ENCODE data around the gene APOL3. TPM values are rescaled to one million over a fixed set of nuclear protein-coding genes. Genes with fewer than 3 reads are reported as not detected.
"Not testable (repeated sequence)": the region's sequence is repeated elsewhere in the genome, so short reads cannot be mapped to it uniquely, and the experiment has no call there.

Gene APOL3
- total and polyA plus RNA-seq, 2 experiments from 2014 or later = 1.3 to 2.1 TPM

GRCh38 chr22:36165141-36165540 lies 4.6 kb upstream of the APOL3 start:
- H3K79me2 ChIP-seq = no peaks in the 10 kb centered on the region
- no peak overlapping the region for H2AFZ ChIP-seq
- no peak for DNase-seq (ENCODE audit: low spot score)
- no peaks in the 10 kb centered on the region for H3K9me2 ChIP-seq (replicated peaks; ENCODE audit: insufficient read depth)
- no peak overlapping the region for H3K4me3 ChIP-seq
- no peaks in the 10 kb centered on the region for H3K36me3 ChIP-seq (replicated peaks; ENCODE audit: insufficient read depth, low read depth)
- H3K9me3 ChIP-seq (ENCODE audit: low read depth) = no peaks in the 10 kb centered on the region
- no peaks in the 10 kb centered on the region for H3K27me3 ChIP-seq
- no peaks in the 10 kb centered on the region for H4K20me1 ChIP-seq (ENCODE audit: insufficient read depth, poor library complexity, severe bottlenecking)
- H3K4me2 ChIP-seq = no peak overlapping the region
- 89% methylated on average over 2 of the region's 2 CpGs for WGBS (ENCODE audit: low lambda C conversion rate, missing lambda C conversion rate)
- no peak for TF ChIP-seq EZH2phosphoT487 (IDR thresholded peaks at IDR 0.05; ENCODE audit: low read depth, severe bottlenecking, unreplicated experiment)
- TF ChIP-seq, protein P1, sequence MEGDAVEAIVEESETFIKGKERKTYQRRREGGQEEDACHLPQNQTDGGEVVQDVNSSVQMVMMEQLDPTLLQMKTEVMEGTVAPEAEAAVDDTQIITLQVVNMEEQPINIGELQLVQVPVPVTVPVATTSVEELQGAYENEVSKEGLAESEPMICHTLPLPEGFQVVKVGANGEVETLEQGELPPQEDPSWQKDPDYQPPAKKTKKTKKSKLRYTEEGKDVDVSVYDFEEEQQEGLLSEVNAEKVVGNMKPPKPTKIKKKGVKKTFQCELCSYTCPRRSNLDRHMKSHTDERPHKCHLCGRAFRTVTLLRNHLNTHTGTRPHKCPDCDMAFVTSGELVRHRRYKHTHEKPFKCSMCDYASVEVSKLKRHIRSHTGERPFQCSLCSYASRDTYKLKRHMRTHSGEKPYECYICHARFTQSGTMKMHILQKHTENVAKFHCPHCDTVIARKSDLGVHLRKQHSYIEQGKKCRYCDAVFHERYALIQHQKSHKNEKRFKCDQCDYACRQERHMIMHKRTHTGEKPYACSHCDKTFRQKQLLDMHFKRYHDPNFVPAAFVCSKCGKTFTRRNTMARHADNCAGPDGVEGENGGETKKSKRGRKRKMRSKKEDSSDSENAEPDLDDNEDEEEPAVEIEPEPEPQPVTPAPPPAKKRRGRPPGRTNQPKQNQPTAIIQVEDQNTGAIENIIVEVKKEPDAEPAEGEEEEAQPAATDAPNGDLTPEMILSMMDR (IDR thresholded peaks at IDR 0.05; ENCODE audit: poor library complexity) = no peak
- no peak for TF ChIP-seq EZH2 (IDR thresholded peaks at IDR 0.05; ENCODE audit: borderline replicate concordance)
- no peaks in the 10 kb centered on the region for H3K4me1 ChIP-seq (ENCODE audit: insufficient read depth)
- H3K27ac ChIP-seq = no peak overlapping the region

DNA sequence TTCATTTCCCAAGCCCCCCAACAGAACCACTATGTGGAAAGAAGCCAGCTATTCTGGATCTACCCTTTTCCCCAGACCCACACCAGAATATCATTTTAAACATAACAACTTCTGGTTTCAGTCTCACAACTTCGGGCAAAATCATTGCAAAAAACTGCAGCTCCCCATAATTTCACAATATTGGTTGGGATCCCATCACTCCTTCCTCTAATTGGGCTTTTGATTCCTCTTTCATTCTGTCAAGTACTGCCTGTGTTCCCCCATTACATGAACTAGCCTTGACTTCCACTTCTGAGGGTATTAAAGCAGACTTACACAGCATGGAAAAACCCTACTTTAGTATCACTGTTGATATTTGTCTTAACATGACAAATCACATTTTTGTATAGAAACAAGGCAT lies 4.1 kb upstream of the APOL3 start:
- DNase-seq (ENCODE audit: low spot score) = no peak
- Histone ChIP-seq H3K36me3 (replicated peaks; ENCODE audit: insufficient read depth, low read depth) (no peaks in the 10 kb centered on the region), H3K9me3 (ENCODE audit: low read depth) (no peaks in the 10 kb centered on the region), H2AFZ (no peak overlapping the region), H3K27me3 (no peaks in the 10 kb centered on the region), H3K4me3 (no peak overlapping the region), H3K4me2 (no peak overlapping the region), H3K27ac (no peak overlapping the region), H3K79me2 (no peaks in the 10 kb centered on the region), H3K4me1 (ENCODE audit: insufficient read depth) (no peaks in the 10 kb centered on the region), H4K20me1 (ENCODE audit: insufficient read depth, poor library complexity, severe bottlenecking) (no peaks in the 10 kb centered on the region), H3K9me2 (replicated peaks; ENCODE audit: insufficient read depth) (no peaks in the 10 kb centered on the region)
- 95% methylated on average over 1 of the region's 1 CpG for WGBS (ENCODE audit: low lambda C conversion rate, missing lambda C conversion rate)
- TF ChIP-seq EZH2phosphoT487 (IDR thresholded peaks at IDR 0.05; ENCODE audit: low read depth, severe bottlenecking, unreplicated experiment) (no peak), EZH2 (IDR thresholded peaks at IDR 0.05; ENCODE audit: borderline replicate concordance) (no peak)
- TF ChIP-seq, protein P1 (IDR thresholded peaks at IDR 0.05; ENCODE audit: poor library complexity) = no peak

DNA sequence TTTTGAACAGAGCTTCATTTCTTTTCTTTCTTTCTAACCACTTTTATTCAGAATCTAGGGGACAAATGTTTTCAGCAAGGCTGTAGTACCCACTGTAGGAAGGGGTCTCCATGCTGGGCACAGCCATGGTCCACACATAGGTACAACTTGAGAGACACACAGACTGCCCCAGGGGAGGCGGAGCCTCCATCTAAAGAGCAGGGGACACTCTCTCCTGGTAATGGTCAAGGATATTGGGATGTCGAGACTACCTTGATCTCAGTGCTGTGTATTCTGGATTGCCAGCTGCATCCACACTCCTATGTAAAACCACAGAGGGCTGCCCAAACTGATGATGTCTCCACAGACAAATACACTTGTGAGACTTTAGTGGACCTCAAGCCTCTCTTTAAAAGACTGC lies 2.9 kb upstream of the APOL3 start:
- Histone ChIP-seq H3K36me3 (replicated peaks; ENCODE audit: insufficient read depth, low read depth) (no peaks in the 10 kb centered on the region), H3K79me2 (no peaks in the 10 kb centered on the region), H2AFZ (no peak overlapping the region), H3K4me3 (no peak overlapping the region), H3K4me1 (ENCODE audit: insufficient read depth) (no peaks in the 10 kb centered on the region), H3K4me2 (no peak overlapping the region), H3K27me3 (no peaks in the 10 kb centered on the region), H3K9me2 (replicated peaks; ENCODE audit: insufficient read depth) (no peaks in the 10 kb centered on the region), H4K20me1 (ENCODE audit: insufficient read depth, poor library complexity, severe bottlenecking) (no peaks in the 10 kb centered on the region), H3K9me3 (ENCODE audit: low read depth) (no peaks in the 10 kb centered on the region), H3K27ac (no peak overlapping the region)
- no peak for DNase-seq (ENCODE audit: low spot score)
- WGBS (ENCODE audit: low lambda C conversion rate, missing lambda C conversion rate) = 86% methylated on average over 2 of the region's 2 CpGs
- no peak for TF ChIP-seq EZH2 (IDR thresholded peaks at IDR 0.05; ENCODE audit: borderline replicate concordance)
- TF ChIP-seq EZH2phosphoT487 (IDR thresholded peaks at IDR 0.05; ENCODE audit: low read depth, severe bottlenecking, unreplicated experiment) = no peak

DNA sequence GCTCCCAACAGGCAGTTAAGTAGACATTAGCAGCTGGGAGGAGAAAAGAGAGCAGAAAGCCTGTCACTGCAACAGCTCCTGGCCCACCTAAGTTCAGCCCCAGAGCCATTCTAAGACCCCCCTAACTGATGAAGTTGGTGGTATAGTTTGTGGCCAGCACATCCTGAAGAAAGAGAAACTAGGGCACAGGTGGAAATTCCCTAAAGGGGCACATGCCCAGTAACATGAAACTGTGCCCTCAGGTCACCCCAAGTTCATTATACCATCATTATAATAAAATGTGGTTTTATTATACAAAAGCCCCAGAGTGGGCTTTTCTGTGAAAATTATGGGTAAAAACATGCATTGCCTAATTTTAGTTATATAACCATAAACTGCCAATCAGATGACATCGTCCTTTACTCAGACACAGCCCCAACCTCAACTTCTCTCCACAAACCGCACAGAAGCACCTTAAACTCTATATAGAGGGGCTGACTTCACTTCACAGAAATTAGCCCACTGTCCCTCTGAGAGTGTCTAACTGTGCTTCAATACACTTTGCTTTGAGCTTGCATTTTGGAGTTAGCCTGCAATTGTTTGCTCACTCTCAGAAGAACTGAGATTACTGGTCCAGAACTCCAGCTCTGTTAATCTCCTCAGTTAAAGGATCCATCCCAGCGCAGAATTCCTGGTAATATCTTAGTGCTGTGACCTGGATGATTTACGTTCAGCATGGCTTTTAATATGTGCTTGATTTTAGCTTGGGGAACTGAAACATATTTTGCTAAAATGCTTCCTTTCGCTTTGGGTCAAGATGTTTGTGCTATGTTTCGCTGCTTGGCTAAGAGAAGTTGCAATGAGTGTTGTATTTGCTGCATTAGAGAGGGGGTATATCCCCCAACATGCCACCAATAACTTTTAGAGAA lies 1.8 kb upstream of the APOL3 start:
- Histone ChIP-seq H3K27me3 (no peaks in the 10 kb centered on the region), H3K27ac (no peak overlapping the region), H2AFZ (no peak overlapping the region), H3K4me3 (no peak overlapping the region), H3K79me2 (no peaks in the 10 kb centered on the region), H3K9me2 (replicated peaks; ENCODE audit: insufficient read depth) (no peaks in the 10 kb centered on the region), H3K9me3 (ENCODE audit: low read depth) (no peaks in the 10 kb centered on the region), H3K4me2 (no peak overlapping the region), H4K20me1 (ENCODE audit: insufficient read depth, poor library complexity, severe bottlenecking) (no peaks in the 10 kb centered on the region), H3K4me1 (ENCODE audit: insufficient read depth) (no peaks in the 10 kb centered on the region), H3K36me3 (replicated peaks; ENCODE audit: insufficient read depth, low read depth) (no peaks in the 10 kb centered on the region)
- TF ChIP-seq, protein P1 (IDR thresholded peaks at IDR 0.05; ENCODE audit: poor library complexity) = no peak
- TF ChIP-seq EZH2 (IDR thresholded peaks at IDR 0.05; ENCODE audit: borderline replicate concordance) (no peak), EZH2phosphoT487 (IDR thresholded peaks at IDR 0.05; ENCODE audit: low read depth, severe bottlenecking, unreplicated experiment) (no peak)
- DNase-seq (ENCODE audit: low spot score) = no peak
- 79% methylated on average over 6 of the region's 6 CpGs for WGBS (ENCODE audit: low lambda C conversion rate, missing lambda C conversion rate)

GRCh38 chr22:36161793-36162126 lies 1.2 kb upstream of the APOL3 start:
- H2AFZ ChIP-seq; H3K79me2 ChIP-seq; DNase-seq (ENCODE audit: low spot score); H3K27me3 ChIP-seq; H3K9me2 ChIP-seq (replicated peaks; ENCODE audit: insufficient read depth); H3K27ac ChIP-seq; H4K20me1 ChIP-seq (ENCODE audit: insufficient read depth, poor library complexity, severe bottlenecking); H3K9me3 ChIP-seq (ENCODE audit: low read depth); H3K4me3 ChIP-seq; H3K36me3 ChIP-seq (replicated peaks; ENCODE audit: insufficient read depth, low read depth); H3K4me1 ChIP-seq (ENCODE audit: insufficient read depth); H3K4me2 ChIP-seq: not testable (repeated sequence)
- 49% methylated on average over 5 of the region's 5 CpGs for WGBS (ENCODE audit: low lambda C conversion rate, missing lambda C conversion rate)

All from hepatocyte (in vitro differentiated cells).